HG03039 (cell line): ENCODE results near the gene KLHL36.

Source experiments
- ATAC-seq: cut with Tn5 transposase; IDR thresholded peaks from one replicate; pipeline ENCODE4 v1.9.1; 2021; ENCODE audit warnings: mild to moderate bottlenecking, moderate library complexity; ENCODE audit not compliant: unreplicated experiment

Gene KLHL36

DNA sequence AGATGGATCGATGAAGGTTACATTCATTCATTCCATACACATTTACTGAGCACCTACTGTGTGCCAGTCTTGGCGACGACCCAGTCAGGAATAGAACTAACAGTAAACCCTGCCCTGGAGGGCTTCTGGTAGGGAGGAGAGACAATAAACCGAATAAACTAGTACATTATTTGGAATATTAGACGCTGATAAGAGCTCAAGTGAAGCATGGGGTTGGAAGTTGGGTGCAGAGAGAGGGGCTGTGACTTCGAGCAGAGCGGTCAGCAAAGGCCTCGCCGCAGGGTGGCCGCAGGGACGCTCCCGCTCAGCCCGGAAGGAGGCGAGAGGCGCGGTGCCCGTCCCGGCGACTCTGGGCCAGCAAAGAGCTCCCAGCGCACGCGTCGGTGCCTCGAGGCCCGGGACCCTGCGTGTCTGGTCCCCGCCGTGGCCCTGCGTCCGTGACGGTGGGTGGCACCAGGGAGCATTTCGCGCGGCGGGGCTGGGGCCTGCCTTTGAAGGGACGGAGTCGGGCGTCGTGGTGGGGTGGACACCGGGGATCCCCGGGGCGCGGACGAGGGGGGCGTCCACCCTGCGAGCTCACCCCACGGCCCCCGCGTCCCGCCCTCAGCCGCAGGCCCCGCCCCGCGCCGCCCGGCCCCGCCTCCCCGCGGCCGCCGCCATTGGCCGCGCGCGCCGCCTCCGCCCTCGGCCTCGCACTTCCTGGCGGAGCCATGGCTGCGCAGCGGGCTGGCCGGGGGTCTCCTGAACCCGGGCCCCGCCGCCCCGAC lies at the start of gene KLHL36:
TSS of gene KLHL36 (plus strand) at position 684 of the 767 bp plus-strand sequence. CDS start 2,357 bp downstream, outside the sequence.
- peak; percentile 67 for ATAC-seq

DNA sequence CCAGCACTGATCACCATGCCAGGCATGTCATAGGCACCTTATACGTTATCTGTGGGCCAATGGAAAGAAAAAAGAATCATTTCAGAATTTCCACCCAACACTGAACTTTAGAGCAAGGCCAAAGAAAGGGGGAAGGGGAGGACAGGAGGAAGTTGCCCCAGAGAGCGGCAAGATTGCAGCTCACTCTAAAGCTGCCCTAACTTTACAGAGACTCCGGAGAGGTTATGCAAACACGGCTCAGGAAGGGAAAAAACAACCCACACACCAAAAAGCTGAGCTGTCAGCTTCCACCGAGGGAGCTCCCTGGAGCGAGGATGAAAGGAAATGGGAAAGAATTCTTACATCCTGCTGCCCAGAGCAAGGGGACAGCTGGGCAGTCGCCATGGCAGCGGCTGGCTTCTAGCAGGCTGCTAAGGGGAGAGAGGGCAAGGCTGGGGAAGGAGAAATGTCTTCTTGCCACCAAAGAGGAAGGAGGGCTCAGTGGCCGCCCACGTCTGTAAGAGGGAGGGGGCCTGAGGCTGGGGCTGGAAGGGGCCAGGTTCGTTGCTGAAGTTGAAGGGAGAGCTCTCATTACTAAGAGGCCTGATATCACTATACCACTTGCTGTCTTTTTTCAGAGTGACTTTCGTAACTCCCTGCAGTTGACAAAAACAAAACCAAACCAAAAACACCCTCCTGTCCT lies 48.6 kb upstream of the KLHL36 start:
- no peak for ATAC-seq

DNA sequence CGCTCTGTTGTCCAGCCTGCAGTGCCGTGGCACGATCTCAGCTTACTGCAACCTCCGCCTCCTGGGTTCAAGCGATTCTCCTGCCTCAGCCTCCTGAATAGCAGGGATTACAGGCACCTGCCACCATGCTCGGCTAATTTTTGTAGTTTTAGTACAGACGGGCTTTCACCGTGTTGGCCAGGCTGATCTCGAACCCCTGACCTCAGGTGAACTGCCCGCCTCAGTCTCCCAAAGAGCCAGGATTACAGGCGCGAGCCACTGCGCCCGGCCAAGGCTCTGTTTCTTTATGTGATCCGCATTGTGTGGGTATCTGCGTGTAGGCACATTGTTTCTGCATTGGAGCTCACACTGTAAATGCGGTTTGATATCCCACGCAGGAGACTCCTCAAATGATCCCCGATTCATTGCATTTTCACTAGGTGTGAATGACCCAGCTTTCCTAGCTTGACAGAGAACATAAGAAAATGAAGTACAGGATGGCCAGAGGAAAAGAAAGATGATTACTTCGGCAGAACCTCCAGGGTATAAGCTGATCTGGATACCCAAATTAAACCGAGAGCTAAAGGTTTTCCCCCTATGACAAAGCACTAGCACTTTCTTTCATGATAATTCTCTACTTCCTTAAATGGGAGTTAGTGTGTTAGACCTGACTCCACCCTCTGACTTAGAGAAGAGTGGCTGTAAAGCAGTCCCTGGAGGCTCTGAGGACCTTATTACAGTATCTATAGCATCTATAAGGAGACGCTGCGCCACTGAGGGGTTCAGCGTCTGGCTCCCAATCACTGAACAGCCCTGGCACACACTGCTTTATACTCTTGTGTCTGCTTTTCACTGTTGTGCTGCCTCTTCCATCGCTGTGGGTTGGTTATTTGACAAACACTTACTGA lies 47.7 kb upstream of the KLHL36 start:
- ATAC-seq, result peak; percentile 43

DNA sequence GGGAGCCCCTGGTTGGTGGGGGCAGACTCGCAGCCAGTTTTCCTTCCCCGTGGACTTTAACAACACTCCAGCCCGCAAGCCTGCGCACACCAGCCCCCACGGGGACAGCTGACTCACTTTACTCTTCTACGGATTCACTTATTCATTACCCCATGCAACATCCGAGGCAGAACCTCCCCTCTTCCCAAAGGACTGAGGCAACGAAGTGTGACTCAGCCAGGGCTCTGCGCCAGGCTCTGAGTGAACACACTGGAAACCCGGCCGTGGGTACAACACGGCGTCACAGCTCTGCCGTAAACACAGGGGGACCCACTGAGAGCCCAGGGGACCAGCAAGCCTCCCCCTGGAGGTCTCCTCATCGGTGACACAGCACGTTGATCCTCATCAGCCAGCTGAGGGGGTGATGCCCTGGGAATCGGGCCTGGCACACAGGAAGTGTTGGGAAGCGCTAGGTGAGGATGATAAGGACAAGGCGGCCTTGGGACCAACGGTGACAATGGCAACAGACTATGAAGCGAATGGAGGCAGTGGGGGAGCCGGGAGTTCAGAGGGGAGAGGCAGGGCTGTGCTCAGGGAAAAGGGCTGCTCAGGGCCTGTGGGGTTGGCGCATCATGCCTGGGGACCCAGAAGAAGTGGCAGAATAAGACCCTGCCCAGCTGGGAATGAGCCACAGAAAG lies 45.0 kb upstream of the KLHL36 start:
- ATAC-seq, result no peak

DNA sequence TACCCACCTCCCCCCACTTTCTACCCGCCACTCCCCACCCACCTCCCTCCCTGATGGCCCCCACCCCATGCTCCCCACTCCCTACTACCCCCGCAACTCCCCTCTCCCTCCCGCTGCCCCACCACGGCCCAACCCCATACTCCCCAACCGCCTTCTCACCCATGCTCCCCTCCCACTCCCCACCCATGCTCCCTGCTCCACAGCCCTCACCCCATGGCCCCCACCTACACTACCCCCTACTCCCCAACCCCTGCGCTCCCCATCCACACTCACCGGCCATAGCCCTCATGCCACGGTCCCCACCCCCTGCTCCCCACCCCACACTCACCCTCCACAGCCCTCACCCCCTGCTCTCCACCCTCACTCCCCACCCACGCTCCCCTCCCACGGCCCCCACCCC lies 44.4 kb upstream of the KLHL36 start:
- ATAC-seq, result no peak

DNA sequence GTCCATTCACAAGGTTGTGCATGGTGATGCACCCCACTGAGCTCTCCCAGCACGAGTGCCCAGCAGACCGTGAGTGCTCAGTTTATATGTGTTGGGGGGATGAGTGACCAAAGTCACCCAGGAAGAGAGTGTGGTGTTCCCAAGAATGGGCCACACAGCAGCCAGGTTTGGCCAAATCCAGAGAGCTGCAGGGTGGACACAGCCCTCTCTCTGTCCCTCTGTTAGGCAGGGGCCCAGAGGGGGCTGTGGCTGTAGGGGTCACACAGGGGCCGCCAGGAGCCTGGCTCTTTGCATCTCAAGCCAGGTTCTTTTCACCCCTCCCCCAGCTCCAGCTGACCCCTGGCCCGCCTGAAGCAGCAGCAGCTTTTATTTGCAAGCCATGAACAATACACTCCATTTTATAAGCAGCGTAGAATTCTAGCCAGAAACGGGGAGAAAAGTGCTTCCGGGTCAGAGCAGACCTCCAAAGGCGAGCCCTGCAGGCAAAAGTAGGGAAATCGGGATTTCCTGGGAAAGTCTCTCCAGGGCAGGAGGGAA lies 43.8 kb upstream of the KLHL36 start:
- ATAC-seq, result no peak

DNA sequence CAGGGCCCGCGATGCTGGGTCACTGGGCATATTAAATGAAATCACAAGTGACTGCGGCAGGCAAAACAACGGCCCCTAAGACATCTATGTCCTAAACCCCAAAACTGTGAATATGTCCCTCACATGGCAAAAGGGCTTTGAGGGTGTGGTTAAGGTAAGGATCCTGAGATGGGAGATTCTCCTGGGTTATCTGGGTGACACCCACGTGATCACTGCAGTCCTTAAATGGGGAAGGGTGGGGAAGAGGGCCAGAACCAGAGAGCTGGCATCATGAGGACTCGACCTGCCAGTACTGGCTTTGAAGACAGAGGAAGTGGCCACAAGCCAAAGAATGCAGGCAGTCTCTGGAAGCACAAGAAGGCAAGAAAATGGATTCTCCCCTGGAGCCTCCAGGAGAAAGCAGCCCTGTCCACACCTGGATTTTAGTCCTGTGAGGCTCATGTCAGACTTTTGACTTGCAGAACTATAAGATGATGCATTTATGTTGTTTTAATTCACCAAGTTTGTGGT lies 42.9 kb upstream of the KLHL36 start:
- no peak for ATAC-seq

DNA sequence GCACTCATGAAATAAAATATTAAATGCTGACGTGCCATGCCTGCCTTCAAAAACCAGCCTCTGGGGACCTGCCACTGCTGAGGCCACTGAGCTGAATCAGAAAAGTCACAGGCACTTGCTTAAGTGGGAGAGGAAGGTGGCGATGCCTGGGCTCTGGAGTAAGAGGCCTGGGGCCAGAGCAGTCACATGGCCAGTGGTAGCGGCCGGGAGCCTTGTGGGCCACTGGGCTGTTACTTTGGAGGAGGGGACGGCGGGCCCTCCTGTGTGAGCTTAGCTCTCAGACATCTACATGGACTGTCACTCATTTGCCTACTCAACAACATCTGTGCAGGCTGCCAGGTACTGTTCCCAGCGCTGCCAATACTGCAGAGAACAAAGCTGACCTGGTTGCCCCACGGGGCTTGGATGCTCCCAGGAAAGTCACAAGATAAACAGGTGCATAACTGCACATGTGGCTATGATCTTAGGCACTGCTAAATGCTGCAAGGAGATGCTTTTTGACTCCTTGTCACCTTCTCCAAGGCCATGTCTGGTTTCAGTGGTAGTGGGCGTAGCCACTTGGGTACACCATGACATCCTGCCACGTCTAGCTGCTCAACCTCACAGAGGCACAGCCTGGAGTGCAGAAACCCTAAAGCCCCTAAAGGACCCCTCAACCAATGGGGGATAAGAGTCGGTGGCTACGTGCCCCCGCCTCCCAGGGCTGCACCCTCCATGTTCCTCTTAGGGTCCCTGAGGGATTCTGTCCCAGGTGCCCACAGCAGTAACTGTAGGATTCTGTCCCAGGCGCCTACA lies 42.0 kb upstream of the KLHL36 start:
- no peak for ATAC-seq

DNA sequence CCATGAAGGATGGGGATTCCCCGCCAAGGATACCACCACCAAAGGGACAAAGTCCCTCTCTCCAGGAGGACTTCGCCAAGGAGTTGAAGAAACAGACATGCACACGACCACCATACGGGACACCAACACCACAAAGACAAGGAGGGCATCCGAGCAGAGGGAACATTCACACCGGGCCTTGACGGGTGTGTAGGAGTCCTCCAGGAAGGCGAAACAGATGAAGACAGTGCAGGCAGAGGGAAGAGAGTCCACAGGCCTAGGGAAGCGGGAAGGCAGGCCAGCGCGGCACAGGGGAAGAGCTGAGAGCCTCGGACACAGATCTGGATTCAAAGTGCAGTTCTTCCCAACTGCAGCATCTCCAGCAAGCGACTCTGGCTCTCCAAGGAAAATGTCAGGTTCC lies 41.2 kb upstream of the KLHL36 start:
- ATAC-seq, result no peak

DNA sequence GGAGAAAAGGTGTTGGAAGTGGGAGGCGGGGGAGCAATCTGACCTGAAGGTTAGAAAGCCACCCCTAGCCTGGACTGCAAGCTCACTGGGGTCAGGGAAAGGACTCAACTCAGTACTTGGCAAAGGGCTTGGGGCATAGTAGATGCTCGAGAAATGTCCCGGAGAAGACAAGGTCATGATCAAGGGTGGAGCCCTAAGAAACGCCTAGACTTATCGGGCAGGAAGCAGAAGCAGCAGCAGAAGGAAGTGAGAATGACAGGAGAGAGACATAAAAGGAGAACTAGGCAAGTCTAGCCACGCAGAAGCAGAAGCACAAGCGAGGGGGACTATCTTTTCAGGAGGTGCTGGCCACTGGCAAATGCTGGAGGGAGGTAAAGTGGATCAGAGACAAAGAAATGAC lies 40.6 kb upstream of the KLHL36 start:
- ATAC-seq, result no peak

DNA sequence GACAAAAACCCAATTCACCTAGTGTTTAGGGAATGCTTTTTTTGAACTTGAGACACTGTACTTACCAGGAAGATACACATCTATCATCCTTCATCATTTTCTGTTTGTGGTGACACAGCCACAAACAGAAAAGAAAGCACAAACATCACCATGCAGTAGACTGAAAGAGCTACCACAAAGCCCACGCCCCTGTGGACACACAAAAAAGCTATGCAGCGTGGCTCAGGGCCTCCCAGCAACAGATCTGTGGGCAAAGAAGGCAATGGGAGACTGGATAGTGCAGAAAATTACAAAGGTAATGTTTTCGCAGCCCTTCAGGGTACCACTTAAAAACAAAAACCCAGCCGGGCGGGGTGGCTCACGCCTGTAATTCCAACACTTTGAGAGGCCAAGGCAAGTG lies 40.0 kb upstream of the KLHL36 start:
- ATAC-seq, result no peak

DNA sequence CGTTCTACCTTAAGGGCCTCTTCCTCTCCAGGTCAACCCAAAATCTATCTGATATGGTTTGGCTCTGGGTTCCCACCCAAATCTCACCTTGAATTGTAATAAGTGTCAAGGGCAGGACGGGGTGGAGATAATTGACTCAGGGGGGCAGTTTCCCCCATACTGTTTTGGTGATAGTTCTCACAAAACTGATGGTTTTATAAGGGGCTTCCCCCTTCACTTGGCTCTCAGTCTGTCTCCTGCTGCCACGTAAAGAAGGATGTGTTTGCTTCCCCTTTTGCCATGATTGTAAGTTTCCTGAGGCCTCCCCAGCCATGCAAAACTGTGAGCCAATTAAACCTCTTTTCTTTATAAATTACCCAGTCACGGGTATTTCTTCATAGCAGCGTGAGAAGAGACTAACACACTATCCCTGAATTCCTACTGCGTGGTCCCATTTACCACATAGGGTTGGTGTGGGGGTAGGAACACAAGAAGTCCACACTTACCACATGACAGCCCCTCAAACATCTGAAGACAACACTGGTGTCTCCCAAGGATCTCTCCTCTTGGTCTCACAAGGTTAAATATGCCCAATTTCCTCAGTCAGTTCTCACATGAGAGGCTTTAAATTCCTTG lies 38.6 kb upstream of the KLHL36 start:
- ATAC-seq, result no peak

DNA sequence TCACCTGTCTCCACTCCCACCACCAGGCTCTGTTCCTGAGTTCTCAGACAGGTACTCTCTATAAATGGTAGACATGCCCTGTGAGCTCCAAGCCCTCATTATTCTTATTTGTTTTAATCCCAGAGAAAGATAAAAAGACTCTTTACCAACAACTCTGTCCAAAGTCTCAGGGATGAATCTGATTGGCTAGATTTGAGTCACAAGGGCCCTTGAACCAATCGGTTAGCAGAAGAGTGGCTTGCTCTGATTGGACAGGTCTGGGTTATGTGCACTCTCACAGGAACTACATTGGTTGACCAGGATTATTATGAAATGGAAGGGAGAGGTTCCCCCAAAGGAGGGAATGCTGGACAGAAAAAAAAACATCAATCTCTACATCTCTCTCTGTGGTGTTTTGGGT lies 37.9 kb upstream of the KLHL36 start:
- ATAC-seq, result no peak

DNA sequence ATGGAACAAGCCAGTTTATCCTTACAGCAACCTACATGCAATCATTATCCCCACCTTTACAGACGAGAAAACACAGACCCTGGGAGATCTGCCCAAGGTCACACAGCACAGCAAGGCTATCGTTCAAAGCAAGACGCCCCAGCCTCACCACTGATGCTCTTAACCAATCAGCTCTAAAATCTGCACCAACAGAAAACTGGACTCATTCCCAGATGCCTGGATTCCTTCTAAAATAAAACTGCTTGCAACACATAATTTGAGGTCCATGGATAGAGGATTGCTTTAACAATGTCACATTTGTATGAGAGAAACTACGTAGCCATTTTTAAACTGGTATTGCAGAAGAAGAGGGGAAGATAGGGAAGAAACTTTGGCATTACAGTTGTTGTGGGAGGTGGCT lies 37.3 kb upstream of the KLHL36 start:
- ATAC-seq, result no peak

DNA sequence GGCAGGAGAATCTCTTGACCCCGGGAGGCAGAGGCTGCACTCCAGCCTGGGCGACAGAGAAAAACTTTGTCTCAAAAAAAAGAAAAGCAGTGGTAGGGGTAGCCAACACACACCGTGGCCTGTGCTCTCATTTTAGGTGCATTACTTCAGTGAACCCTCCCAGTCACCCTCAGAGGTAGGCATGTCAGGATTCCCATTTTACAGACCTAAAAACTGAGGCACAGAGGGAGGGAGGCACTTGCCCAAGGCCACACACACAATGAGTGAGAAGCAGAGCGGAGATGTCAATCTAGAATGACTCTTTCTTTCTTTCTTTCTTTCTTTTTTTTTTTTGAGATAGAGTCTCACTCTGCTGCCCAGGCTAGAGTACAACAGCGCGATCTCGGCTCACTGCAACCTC lies 35.6 kb upstream of the KLHL36 start:
- ATAC-seq, result no peak

DNA sequence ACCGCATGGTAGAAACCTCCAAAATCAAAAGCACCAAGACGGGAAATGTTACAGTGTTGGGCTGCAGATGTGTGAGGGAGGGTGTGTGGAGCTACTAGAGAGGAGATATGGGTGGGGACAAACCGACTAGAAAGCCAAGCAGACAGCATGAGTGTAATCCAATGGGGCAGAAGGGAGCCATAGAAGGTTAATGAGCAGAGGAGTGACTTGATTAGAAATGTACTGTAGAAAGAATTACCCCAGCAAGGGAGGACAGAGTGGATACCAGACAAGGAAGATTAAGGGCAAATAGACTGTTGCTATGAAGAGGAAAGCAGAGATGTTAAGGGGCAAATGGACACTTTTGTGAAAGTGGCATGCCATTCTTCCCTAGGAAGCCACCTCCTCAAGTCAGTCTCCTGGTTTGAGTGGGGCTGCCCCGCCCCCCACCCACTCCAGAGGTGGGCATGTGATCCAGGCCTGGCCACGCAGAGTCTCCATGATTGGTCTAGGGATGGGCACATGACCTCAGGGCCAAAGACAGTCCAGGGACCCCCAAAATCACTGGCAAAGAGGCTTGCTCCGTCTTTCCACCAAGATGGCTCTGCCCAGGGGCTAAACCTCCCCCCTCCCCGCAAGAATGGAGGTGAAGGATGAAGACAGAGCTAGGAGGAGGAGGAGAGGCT lies 34.8 kb upstream of the KLHL36 start:
- no peak for ATAC-seq

DNA sequence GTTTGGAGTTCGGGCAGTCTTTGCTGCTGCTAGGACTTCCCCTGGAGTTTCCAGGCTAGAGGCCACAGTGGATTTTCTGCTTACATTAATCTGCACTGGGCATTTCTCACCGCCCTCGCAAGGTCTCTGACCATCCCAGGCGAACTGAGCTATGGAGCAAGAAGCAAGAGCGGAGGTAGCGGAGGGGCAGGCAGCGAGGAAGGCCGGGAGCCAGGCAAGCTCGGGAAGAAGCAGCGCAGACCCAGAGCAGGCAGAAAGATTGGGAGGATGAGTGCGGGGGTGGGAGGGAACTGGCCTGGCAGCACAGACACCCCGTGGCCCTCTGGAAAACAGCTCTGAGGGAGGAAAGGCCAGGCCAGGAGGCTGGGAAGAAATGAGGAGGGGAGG lies 34.2 kb upstream of the KLHL36 start:
- ATAC-seq, result no peak

DNA sequence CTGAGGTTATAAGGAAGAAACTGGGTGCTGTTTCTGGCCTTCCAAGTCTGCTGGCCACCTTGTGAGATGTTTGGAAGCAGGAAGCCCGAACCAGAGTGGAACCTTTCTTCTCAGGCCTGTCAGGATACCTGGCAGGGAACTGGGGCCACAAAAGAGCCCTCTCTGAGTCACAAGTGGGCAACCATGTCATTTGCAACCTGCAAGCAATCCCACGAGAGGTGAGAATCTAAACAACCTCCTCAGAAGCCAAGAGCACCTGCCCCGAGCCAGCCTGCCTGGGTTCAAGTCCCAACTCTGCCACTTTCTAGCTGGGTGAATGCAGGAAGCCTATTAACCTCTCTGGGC lies 33.7 kb upstream of the KLHL36 start:
- ATAC-seq, result no peak
